ENCODE data around the gene CLIC3.
"Not testable (repeated sequence)": the region's sequence is repeated elsewhere in the genome, so short reads cannot be mapped to it uniquely, and the experiment has no call there.

CLIC3 gene

DNA sequence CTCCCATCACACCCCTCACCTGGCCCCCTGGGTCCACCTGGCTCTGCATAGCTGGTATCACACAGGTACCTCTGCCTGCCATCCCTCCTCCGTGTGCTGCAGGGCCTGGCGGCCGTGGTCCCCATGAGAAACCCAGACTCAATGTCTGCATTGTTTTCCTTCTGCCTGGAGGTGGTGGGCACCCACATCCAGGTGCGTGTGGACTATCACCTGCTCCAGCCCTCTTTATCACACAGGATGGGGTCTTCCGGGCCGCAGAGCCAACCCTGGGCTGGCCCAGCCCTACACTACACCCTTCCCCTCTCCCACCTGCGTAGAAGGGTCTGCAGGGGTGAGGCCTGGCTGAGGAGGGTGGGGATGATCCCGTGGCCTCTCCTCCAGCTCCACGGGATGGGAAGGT is 42.5 kb upstream of the CLIC3 start:
- Histone ChIP-seq H3K9me3 (ENCODE audit: control insufficient read depth in 1 of 2, low read length in 2 of 2) (no peaks in the 10 kb centered on the region), H3K9ac (ENCODE audit: low read depth in 1 of 2, low read length in 2 of 2) (no peak overlapping the region), H3K36me3 (ENCODE audit: control insufficient read depth in 1 of 2, insufficient read depth in 2 of 2, low read length in 2 of 2) (no peaks in the 10 kb centered on the region), H3K4me3 (ENCODE audit: low read depth in 1 of 2, low read length in 2 of 2) (no peak overlapping the region), H3K27me3 (ENCODE audit: control insufficient read depth in 1 of 2, insufficient read depth in 2 of 2, low read length in 2 of 2) (peaks cover 0 to 3% of the 10 kb centered on the region in 2 donors), H3K4me1 (ENCODE audit: control insufficient read depth in 1 of 2, insufficient read depth in 2 of 2, low read length in 2 of 2) (peaks cover 22 to 23% of the 10 kb centered on the region in 2 donors), H3K27ac (ENCODE audit: low read depth, low read length) (no peak overlapping the region)

DNA sequence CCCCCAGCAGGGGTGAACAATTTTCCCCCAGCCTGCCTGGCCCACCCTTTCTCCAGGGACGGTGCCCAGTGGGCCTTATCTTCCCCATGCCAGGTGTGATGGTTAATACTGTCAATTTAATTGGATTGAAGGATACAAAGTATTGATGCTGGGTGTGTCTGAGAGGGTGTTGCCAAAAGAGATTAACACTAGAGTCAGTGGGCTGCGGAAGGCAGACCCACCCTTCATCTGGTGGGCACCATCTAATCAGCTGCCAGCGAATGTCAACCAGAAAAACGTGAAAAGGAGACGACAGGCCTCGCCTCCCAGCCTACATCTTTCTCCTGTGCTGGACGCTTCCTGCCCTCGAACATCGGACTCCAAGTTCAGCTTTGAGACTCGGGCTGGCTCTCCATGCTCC is 41.1 kb upstream of the CLIC3 start:
- Histone ChIP-seq H3K27me3 (ENCODE audit: control insufficient read depth in 1 of 2, insufficient read depth in 2 of 2, low read length in 2 of 2) (no peaks in the 10 kb centered on the region), H3K36me3 (ENCODE audit: control insufficient read depth in 1 of 2, insufficient read depth in 2 of 2, low read length in 2 of 2) (no peaks in the 10 kb centered on the region), H3K4me3 (ENCODE audit: low read depth in 1 of 2, low read length in 2 of 2) (no peak overlapping the region), H3K27ac (ENCODE audit: low read depth, low read length) (no peak overlapping the region), H3K9ac (ENCODE audit: low read depth in 1 of 2, low read length in 2 of 2) (no peak overlapping the region), H3K4me1 (ENCODE audit: control insufficient read depth in 1 of 2, insufficient read depth in 2 of 2, low read length in 2 of 2) (peaks cover 11 to 12% of the 10 kb centered on the region in 2 donors), H3K9me3 (ENCODE audit: control insufficient read depth in 1 of 2, low read length in 2 of 2) (no peaks in the 10 kb centered on the region)

DNA sequence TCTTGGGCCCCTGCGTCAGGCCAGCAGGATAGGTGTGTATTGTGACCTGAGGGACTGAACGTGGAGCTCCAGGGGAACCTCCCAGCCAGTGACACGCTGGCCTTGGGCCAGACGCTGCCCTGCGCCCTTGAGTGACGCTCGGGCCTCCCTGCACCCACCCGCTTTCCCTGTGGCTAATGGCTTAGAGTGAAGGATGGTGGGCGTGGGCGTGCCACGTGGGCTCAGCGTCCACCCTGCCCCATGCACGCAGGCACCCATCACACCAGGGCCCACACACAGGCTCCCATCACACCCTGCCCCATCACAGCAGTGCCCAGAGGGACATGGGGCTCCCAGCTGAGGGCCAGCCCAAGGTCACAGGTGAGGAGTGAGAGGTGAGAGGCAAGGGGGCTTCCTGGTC is 40.7 kb upstream of the CLIC3 start:
- no peak overlapping the region for H3K9ac ChIP-seq (ENCODE audit: low read depth in 1 of 2, low read length in 2 of 2)
- no peak overlapping the region for H3K27ac ChIP-seq (ENCODE audit: low read depth, low read length)
- H3K4me3 ChIP-seq (ENCODE audit: low read depth in 1 of 2, low read length in 2 of 2), result no peak overlapping the region
- peaks cover 14 to 16% of the 10 kb centered on the region in 2 donors for H3K4me1 ChIP-seq (ENCODE audit: control insufficient read depth in 1 of 2, insufficient read depth in 2 of 2, low read length in 2 of 2)
- no peaks in the 10 kb centered on the region for H3K27me3 ChIP-seq (ENCODE audit: control insufficient read depth in 1 of 2, insufficient read depth in 2 of 2, low read length in 2 of 2)
- no peaks in the 10 kb centered on the region for H3K9me3 ChIP-seq (ENCODE audit: control insufficient read depth in 1 of 2, low read length in 2 of 2)
- no peaks in the 10 kb centered on the region for H3K36me3 ChIP-seq (ENCODE audit: control insufficient read depth in 1 of 2, insufficient read depth in 2 of 2, low read length in 2 of 2)

DNA sequence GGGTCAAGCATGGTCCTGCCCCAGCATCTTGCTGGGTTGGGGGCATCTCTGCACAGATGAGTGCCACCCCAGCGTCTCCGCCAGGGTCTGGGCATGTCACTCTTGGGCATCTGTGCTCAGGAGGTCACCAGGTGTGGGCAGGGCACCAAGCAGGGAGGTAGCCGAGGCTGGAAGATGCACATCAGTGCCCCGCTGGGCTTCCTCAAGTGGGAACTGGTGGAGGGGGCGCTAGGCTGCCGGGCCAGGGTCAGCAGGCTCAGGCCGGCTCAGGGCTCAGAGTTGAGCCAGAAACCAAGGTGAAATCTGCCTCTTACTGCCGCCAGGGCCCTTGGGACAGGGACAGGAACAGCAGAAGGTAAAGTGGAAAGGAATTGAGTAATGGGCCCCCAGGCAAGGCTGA is 39.6 kb upstream of the CLIC3 start:
- Histone ChIP-seq H3K36me3 (ENCODE audit: control insufficient read depth in 1 of 2, insufficient read depth in 2 of 2, low read length in 2 of 2) (no peaks in the 10 kb centered on the region), H3K9ac (ENCODE audit: low read depth in 1 of 2, low read length in 2 of 2) (no peak overlapping the region), H3K9me3 (ENCODE audit: control insufficient read depth in 1 of 2, low read length in 2 of 2) (no peaks in the 10 kb centered on the region), H3K27ac (ENCODE audit: low read depth, low read length) (no peak overlapping the region), H3K27me3 (ENCODE audit: control insufficient read depth in 1 of 2, insufficient read depth in 2 of 2, low read length in 2 of 2) (no peaks in the 10 kb centered on the region), H3K4me3 (ENCODE audit: low read depth in 1 of 2, low read length in 2 of 2) (no peak overlapping the region), H3K4me1 (ENCODE audit: control insufficient read depth in 1 of 2, insufficient read depth in 2 of 2, low read length in 2 of 2) (peaks cover 23 to 27% of the 10 kb centered on the region in 2 donors)

DNA sequence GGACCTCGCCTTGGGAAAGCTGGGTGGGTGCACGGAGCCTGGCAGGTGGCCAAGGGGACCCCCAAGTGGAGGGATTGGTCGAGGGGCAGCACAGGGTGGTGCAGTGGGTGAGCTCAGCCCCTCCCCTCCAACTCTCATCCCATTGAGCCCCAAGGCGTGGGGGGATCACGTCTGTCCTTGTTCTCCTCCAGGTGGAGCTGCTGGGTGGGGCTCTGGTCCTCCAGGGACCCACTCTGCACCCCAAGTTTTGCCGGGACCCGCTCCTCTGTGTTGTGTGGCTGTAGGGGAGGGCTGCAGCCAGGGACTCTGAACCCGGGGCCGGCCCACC is 39.1 kb upstream of the CLIC3 start:
- Histone ChIP-seq H3K4me3 (ENCODE audit: low read depth in 1 of 2, low read length in 2 of 2) (no peak overlapping the region), H3K9me3 (ENCODE audit: control insufficient read depth in 1 of 2, low read length in 2 of 2) (no peaks in the 10 kb centered on the region), H3K4me1 (ENCODE audit: control insufficient read depth in 1 of 2, insufficient read depth in 2 of 2, low read length in 2 of 2) (peaks cover 28 to 32% of the 10 kb centered on the region in 2 donors), H3K27me3 (ENCODE audit: control insufficient read depth in 1 of 2, insufficient read depth in 2 of 2, low read length in 2 of 2) (no peaks in the 10 kb centered on the region), H3K36me3 (ENCODE audit: control insufficient read depth in 1 of 2, insufficient read depth in 2 of 2, low read length in 2 of 2) (no peaks in the 10 kb centered on the region), H3K27ac (ENCODE audit: low read depth, low read length) (no peak overlapping the region), H3K9ac (ENCODE audit: low read depth in 1 of 2, low read length in 2 of 2) (no peak overlapping the region)

DNA sequence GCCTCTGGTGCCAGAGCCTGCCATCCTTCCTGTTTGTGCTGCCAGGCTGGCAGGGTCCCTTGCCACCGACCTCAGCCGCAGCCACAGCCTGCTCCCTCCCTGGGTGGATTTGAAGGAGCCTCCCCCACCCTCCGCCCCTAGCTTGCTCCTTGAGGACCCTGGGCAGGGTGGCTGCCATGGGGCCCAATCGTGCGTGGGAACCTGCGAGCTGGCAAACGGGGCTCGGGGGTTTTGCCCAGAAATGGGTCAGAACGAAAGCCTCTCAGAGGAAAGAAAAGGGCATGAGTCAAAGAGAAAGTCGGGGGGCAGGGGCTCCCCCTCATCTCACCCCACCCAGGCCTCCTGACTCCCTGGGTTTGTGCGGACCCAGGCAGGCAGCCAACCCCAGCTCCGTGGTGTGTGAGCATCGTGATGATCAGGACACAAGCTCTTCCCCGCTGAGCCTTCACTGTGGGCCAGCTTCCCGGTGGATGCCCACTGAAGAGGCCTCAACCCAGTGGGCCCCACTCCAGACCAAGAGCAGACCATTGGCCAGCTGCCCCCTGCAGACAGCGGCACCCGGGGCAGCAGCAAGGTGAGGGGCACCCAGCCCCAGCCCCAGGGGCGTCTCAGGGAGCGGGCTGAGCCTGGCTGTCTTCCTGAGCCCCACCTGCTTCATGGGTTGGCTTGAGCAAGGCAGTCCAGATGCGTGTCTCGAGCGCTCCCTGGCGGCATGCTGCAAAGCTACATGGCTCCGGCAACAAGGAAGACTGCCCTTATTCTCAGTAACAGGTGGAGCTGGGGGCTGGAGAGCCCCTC is 38.5 kb upstream of the CLIC3 start:
- Histone ChIP-seq H3K27ac (ENCODE audit: low read depth, low read length) (no peak overlapping the region), H3K36me3 (ENCODE audit: control insufficient read depth in 1 of 2, insufficient read depth in 2 of 2, low read length in 2 of 2) (no peaks in the 10 kb centered on the region), H3K9me3 (ENCODE audit: control insufficient read depth in 1 of 2, low read length in 2 of 2) (no peaks in the 10 kb centered on the region), H3K4me1 (ENCODE audit: control insufficient read depth in 1 of 2, insufficient read depth in 2 of 2, low read length in 2 of 2) (peaks cover 31 to 38% of the 10 kb centered on the region in 2 donors), H3K4me3 (ENCODE audit: low read depth in 1 of 2, low read length in 2 of 2) (no peak overlapping the region), H3K27me3 (ENCODE audit: control insufficient read depth in 1 of 2, insufficient read depth in 2 of 2, low read length in 2 of 2) (no peaks in the 10 kb centered on the region), H3K9ac (ENCODE audit: low read depth in 1 of 2, low read length in 2 of 2) (no peak overlapping the region)

DNA sequence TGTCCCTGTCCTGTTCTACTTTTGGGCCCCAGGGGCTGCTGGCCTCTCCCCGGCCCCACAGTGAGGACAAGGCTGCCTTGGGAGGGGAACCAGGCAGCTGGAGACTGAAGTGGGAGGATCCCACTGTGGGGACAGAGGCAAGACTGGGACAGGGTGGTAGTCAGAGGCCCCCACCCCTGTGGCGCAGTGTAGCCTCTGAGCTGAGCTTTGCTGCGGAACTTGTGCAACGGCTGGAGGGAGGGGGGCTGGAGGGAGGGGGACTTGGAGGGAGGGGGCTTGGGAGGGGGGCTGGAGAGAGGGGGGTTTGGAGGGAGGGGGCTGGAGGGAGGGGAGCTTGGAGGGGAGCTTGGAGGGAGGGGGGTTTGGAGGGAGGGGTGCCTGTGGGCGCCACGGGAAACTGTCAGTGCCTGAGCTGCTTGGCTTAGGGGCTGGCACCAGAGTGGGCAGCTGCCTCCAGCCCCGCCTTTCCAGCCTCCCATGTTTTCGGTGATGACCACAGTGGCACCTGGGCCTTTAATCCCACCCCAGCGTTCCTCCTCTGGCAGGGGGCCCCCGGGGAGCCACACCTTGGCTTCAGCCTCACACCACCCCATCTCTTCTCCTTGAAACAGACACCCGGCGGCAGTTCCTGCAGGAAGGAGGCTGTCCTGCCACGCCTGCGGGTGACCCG is 37.8 kb upstream of the CLIC3 start:
- Histone ChIP-seq H3K9me3 (ENCODE audit: control insufficient read depth in 1 of 2, low read length in 2 of 2) (no peaks in the 10 kb centered on the region), H3K27me3 (ENCODE audit: control insufficient read depth in 1 of 2, insufficient read depth in 2 of 2, low read length in 2 of 2) (no peaks in the 10 kb centered on the region), H3K4me3 (ENCODE audit: low read depth in 1 of 2, low read length in 2 of 2) (no peak overlapping the region), H3K4me1 (ENCODE audit: control insufficient read depth in 1 of 2, insufficient read depth in 2 of 2, low read length in 2 of 2) (peaks cover 31 to 45% of the 10 kb centered on the region in 2 donors), H3K36me3 (ENCODE audit: control insufficient read depth in 1 of 2, insufficient read depth in 2 of 2, low read length in 2 of 2) (no peaks in the 10 kb centered on the region), H3K9ac (ENCODE audit: low read depth in 1 of 2, low read length in 2 of 2) (no peak overlapping the region), H3K27ac (ENCODE audit: low read depth, low read length) (no peak overlapping the region)

DNA sequence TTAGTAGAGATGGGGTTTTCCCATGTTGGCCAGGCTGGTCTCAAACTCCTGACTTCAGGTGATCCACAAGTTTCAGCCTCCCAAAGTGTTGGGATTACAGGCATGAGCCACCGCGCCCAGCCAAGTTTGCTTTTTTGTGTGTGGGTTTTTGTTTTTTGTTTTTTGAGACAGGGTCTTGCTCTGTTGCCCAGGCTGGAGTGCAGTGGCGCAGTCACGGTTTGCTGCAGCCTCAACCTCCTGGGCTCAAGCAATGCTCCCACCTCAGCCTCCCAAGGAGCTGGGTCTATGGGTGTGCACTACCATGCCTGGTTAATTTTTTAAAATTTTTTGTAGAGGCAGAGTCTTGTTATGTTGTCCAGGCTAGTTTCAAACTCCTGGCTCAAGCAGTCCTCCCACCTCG is 37.1 kb upstream of the CLIC3 start:
- H3K4me1 ChIP-seq (ENCODE audit: control insufficient read depth in 1 of 2, insufficient read depth in 2 of 2, low read length in 2 of 2), result peaks cover 31 to 52% of the 10 kb centered on the region in 2 donors
- H3K27ac ChIP-seq (ENCODE audit: low read depth, low read length); H3K4me3 ChIP-seq (ENCODE audit: low read depth in 1 of 2, low read length in 2 of 2); H3K27me3 ChIP-seq (ENCODE audit: control insufficient read depth in 1 of 2, insufficient read depth in 2 of 2, low read length in 2 of 2); H3K9ac ChIP-seq (ENCODE audit: low read depth in 1 of 2, low read length in 2 of 2); H3K36me3 ChIP-seq (ENCODE audit: control insufficient read depth in 1 of 2, insufficient read depth in 2 of 2, low read length in 2 of 2); H3K9me3 ChIP-seq (ENCODE audit: control insufficient read depth in 1 of 2, low read length in 2 of 2): not testable (repeated sequence)

DNA sequence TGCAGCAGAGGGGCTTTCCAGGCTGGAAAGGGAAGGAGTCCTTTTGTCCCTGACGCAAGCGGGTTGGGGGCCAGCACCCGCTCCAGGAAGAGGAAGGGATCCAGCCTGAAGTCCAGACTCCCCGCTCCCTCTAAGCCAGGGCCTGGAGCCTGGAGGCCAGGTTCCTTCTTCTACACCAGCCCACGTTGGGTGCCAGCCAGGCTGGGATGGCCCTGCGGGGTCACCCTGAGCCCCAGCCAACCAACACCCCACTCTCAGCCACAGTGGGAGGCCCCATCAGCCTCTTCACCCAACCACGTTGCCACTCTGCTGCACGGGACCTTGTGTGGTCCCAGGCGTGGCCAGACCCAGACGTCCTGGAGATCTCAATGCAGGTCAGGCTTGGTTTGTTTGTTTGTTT is 36.5 kb upstream of the CLIC3 start:
- Histone ChIP-seq H3K9me3 (ENCODE audit: control insufficient read depth in 1 of 2, low read length in 2 of 2) (no peaks in the 10 kb centered on the region), H3K9ac (ENCODE audit: low read depth in 1 of 2, low read length in 2 of 2) (no peak overlapping the region), H3K27ac (ENCODE audit: low read depth, low read length) (no peak overlapping the region), H3K36me3 (ENCODE audit: control insufficient read depth in 1 of 2, insufficient read depth in 2 of 2, low read length in 2 of 2) (no peaks in the 10 kb centered on the region), H3K4me1 (ENCODE audit: control insufficient read depth in 1 of 2, insufficient read depth in 2 of 2, low read length in 2 of 2) (peaks cover 31 to 53% of the 10 kb centered on the region in 2 donors), H3K27me3 (ENCODE audit: control insufficient read depth in 1 of 2, insufficient read depth in 2 of 2, low read length in 2 of 2) (no peaks in the 10 kb centered on the region), H3K4me3 (ENCODE audit: low read depth in 1 of 2, low read length in 2 of 2) (no peak overlapping the region)

DNA sequence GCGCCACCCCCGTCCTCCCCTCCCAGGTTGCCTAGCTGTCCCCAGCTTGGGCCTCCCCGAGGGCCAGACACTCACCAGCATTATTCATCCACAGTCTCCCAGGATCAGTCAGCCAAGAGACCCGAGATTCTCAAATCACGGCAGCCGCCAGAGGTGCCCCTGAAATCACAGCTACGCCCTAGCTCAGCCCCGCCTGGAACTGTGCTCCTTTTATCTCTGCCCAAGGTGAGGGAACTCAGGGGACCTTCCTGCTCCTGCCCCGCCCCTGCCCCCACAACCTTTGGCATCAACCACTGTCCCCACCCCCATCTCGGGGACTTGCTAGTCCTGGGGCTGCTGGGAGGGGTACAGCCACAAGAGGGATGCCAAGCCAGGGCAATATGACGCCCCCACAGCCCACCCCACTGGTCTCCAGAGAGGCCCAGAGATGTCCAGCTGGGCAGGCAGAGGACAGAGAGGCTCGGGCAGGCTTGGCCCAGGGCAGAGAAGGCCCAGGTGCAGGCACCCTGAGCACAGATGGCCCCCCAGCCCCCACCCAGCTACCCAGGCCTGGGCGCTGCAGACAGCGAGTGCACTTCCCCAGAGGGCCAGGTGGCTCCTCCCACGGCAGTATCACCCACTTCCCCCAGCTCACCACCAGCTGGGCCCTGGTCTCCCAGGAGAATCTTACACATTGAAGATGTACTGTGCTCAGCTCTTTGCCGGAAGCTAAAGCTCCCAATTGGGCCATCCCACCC is 35.7 kb upstream of the CLIC3 start, which contains the start of gene FUT7:
FUT7 (minus strand) TSS at position 185 of the 737 bp plus-strand sequence; CDS start at position 88, 97 bp downstream.
- H3K9ac ChIP-seq (ENCODE audit: low read depth in 1 of 2, low read length in 2 of 2), result no peak within 1 kb of the TSS
- H3K27ac ChIP-seq (ENCODE audit: low read depth, low read length), result no peak within 1 kb of the TSS
- no peaks in the 10 kb centered on the region for H3K9me3 ChIP-seq (ENCODE audit: control insufficient read depth in 1 of 2, low read length in 2 of 2)
- H3K4me3 ChIP-seq (ENCODE audit: low read depth in 1 of 2, low read length in 2 of 2), result no peak within 1 kb of the TSS
- H3K27me3 ChIP-seq (ENCODE audit: control insufficient read depth in 1 of 2, insufficient read depth in 2 of 2, low read length in 2 of 2), result no peaks in the 10 kb centered on the region
- no peaks in the 10 kb centered on the region for H3K36me3 ChIP-seq (ENCODE audit: control insufficient read depth in 1 of 2, insufficient read depth in 2 of 2, low read length in 2 of 2)
- H3K4me1 ChIP-seq (ENCODE audit: control insufficient read depth in 1 of 2, insufficient read depth in 2 of 2, low read length in 2 of 2), result peaks cover 36 to 59% of the 10 kb centered on the region in 2 donors

All from duodenal mucosa (tissue), 2 donors.